ENCODE results near the gene EIF4E.

GRCh38 chr4:98864560-98864959 is 64.4 kb downstream of the EIF4E start:
- TF ChIP-seq CTCF (conservative IDR thresholded peaks at IDR 0.05; ENCODE audit: low read depth, low read length), result no peak
- no peak for TF ChIP-seq RFX5 (IDR thresholded peaks at IDR 0.05; ENCODE audit: low read depth, low read length)
- TF ChIP-seq CHD1 (IDR thresholded peaks at IDR 0.05; ENCODE audit: low read depth, low read length), result no peak
- no peak for TF ChIP-seq CEBPB (IDR thresholded peaks at IDR 0.05; ENCODE audit: low read depth, low read length)
- TF ChIP-seq MAZ (IDR thresholded peaks at IDR 0.05; ENCODE audit: borderline replicate concordance, low read depth, low read length), result no peak
- no peak for TF ChIP-seq POLR2A (IDR thresholded peaks at IDR 0.05; ENCODE audit: low read depth, low read length)
- TF ChIP-seq MXI1 (IDR thresholded peaks at IDR 0.05; ENCODE audit: borderline replicate concordance, low read depth, low read length), result no peak
- TF ChIP-seq FOS (IDR thresholded peaks at IDR 0.05; ENCODE audit: low read depth, low read length), result no peak
- TF ChIP-seq RAD21 (IDR thresholded peaks at IDR 0.05; ENCODE audit: low read length), result no peak
- no peak for TF ChIP-seq USF2 (IDR thresholded peaks at IDR 0.05; ENCODE audit: low read depth, low read length)
- no peak for TF ChIP-seq ELK1 (IDR thresholded peaks at IDR 0.05; ENCODE audit: borderline replicate concordance, low read depth, low read length)
- no peak for TF ChIP-seq MAFK (IDR thresholded peaks at IDR 0.05; ENCODE audit: low read depth, low read length)

All from IMR-90 (cell line).